ENCODE data around the gene PTK7.
A peak's percentile ranks its signal among the peaks of the same experiment; 100 is the strongest.

PTK7 gene

DNA sequence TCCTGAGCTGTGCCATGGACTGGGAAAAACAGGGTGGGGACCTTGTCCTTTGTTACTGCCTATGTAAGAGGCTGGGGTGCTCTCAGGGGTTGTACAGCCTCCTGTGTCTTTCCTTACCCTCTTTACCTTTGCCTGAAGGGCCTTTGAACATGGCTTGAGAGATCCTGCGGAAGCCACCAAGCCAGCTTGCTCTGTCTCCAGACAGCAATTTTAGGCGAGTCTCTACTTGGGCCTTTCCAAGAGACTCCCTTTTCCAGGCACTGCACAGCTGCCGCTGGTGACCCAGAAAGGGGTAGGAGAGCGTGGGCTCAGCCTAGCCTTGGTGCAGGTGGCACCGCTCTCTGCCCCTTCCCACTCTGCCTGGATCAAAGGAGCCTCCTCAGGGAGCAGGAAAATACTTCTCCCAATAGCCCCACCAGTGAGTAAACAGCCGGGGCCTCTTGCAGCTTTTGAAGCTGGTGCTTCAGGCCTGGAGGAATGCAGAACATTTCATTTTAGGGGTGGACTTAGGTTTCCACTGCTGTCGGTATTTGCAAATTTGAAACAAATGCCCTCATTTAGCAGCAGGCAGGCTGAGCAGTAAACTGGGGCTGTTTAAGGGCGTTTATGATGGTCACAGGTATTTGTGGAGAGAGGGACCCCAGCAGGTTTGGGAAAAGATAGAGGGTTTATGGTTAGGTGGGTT, 13.9 kb downstream of the PTK7 start:
- no peaks in the 10 kb centered on the region for H3K27me3 ChIP-seq (ENCODE audit: control insufficient read depth, insufficient read depth, low read length)
- H3K36me3 ChIP-seq (ENCODE audit: control insufficient read depth, insufficient read depth, low read length): no peaks in the 10 kb centered on the region
- peak overlapping the region; percentile 97 for H3K27ac ChIP-seq (ENCODE audit: low read depth, low read length)
- H3K4me1 ChIP-seq (ENCODE audit: control insufficient read depth, insufficient read depth, low read length): peaks cover 51% of the 10 kb centered on the region
- H3K9me3 ChIP-seq (ENCODE audit: control insufficient read depth, insufficient read depth, low read length): no peaks in the 10 kb centered on the region
- H3K4me3 ChIP-seq (ENCODE audit: low read depth, low read length): peak overlapping the region; percentile 48
- H3K9ac ChIP-seq (ENCODE audit: low read depth, low read length): peak overlapping the region; percentile 58

- H3K9ac ChIP-seq (ENCODE audit: low read depth, low read length): peak overlapping the region; percentile 61
- H3K27me3 ChIP-seq (ENCODE audit: control insufficient read depth, insufficient read depth, low read length): no peaks in the 10 kb centered on the region
- peak overlapping the region; percentile 97 for H3K27ac ChIP-seq (ENCODE audit: low read depth, low read length)
- no peaks in the 10 kb centered on the region for H3K9me3 ChIP-seq (ENCODE audit: control insufficient read depth, insufficient read depth, low read length)
- peaks cover 54% of the 10 kb centered on the region for H3K4me1 ChIP-seq (ENCODE audit: control insufficient read depth, insufficient read depth, low read length)
- H3K4me3 ChIP-seq (ENCODE audit: low read depth, low read length): peak overlapping the region; percentile 48
- H3K36me3 ChIP-seq (ENCODE audit: control insufficient read depth, insufficient read depth, low read length): no peaks in the 10 kb centered on the region
These were observed 14.4 kb downstream of the PTK7 start for GRCh38 chr6:43090559-43090956.

DNA sequence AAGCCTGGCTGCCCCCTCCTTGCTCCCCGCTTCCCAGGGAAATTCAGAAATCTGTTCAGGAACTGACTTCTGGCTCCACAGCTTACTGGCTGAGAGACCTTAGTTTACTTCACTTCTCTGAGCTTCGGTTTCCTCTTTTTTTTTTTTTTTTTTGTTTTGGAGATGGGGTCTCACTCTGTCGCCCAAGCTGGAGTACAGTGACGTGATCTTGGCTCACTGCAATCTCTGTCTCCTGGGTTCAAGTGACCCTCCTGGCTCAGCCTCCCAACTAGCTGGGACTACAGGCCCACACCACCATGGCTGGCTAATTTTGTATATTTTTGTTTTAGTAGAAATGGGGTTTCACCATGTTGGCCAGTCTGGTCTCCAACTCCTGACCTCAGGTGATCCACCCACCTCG, 14.9 kb downstream of the PTK7 start:
- Histone ChIP-seq H3K27me3 (ENCODE audit: control insufficient read depth, insufficient read depth, low read length) (no peaks in the 10 kb centered on the region), H3K9ac (ENCODE audit: low read depth, low read length) (peak overlapping the region; percentile 61), H3K36me3 (ENCODE audit: control insufficient read depth, insufficient read depth, low read length) (no peaks in the 10 kb centered on the region), H3K9me3 (ENCODE audit: control insufficient read depth, insufficient read depth, low read length) (no peaks in the 10 kb centered on the region), H3K4me3 (ENCODE audit: low read depth, low read length) (peak overlapping the region; percentile 48), H3K27ac (ENCODE audit: low read depth, low read length) (peak overlapping the region; percentile 97), H3K4me1 (ENCODE audit: control insufficient read depth, insufficient read depth, low read length) (peaks cover 59% of the 10 kb centered on the region)

DNA sequence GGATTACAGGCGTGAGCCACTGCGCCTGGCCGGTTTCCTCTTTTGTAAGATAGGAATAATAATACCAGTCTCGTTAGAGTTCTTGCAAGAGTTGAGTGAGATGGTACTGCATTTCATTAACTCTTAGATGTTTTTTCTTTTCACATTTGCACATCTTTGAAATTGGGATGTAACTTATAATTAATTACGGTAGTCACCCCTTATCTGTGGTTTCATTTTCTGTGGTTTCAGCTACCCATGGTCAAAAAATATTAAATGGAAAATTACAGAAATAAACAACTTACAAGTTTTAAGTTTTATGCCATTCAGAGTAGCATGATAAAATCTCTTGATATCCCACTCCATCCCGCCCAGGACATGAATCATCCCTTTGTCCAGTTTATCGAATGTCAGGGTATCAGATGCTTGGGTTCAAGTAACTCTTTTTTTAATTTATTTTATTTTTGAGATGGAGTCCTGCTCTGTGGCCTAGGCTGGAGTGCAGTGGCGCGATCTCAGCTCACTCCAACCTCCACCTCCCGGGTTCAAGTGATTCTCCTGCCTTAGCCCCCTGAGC, 15.4 kb downstream of the PTK7 start:
- peaks cover 64% of the 10 kb centered on the region for H3K4me1 ChIP-seq (ENCODE audit: control insufficient read depth, insufficient read depth, low read length)
- H3K36me3 ChIP-seq (ENCODE audit: control insufficient read depth, insufficient read depth, low read length): no peaks in the 10 kb centered on the region
- no peaks in the 10 kb centered on the region for H3K27me3 ChIP-seq (ENCODE audit: control insufficient read depth, insufficient read depth, low read length)
- no peaks in the 10 kb centered on the region for H3K9me3 ChIP-seq (ENCODE audit: control insufficient read depth, insufficient read depth, low read length)
- H3K9ac ChIP-seq (ENCODE audit: low read depth, low read length): no peak overlapping the region
- peak overlapping the region; percentile 97 for H3K27ac ChIP-seq (ENCODE audit: low read depth, low read length)
- no peak overlapping the region for H3K4me3 ChIP-seq (ENCODE audit: low read depth, low read length)

DNA sequence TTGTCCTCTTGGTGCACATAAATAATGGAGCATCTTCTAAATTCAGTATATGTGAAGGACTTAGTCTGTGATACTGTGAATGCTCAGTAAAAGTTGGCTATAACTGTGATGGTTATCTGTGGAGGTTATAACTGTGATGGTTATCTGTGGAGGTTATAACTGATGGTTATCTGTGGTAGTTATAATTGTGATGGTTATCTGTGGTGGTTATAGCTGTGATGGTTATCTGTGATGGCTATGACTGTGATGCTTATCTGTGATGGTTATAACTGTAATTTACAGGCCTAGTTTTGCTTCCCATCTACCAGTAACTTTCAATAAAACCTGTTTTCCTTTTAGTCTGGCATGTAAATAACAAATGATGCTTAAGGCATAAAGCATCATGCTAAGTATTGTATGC, 16.5 kb downstream of the PTK7 start:
- Histone ChIP-seq H3K27me3 (ENCODE audit: control insufficient read depth, insufficient read depth, low read length) (no peaks in the 10 kb centered on the region), H3K27ac (ENCODE audit: low read depth, low read length) (no peak overlapping the region), H3K4me1 (ENCODE audit: control insufficient read depth, insufficient read depth, low read length) (peaks cover 68% of the 10 kb centered on the region), H3K9me3 (ENCODE audit: control insufficient read depth, insufficient read depth, low read length) (no peaks in the 10 kb centered on the region), H3K9ac (ENCODE audit: low read depth, low read length) (no peak overlapping the region), H3K36me3 (ENCODE audit: control insufficient read depth, insufficient read depth, low read length) (no peaks in the 10 kb centered on the region), H3K4me3 (ENCODE audit: low read depth, low read length) (no peak overlapping the region)

GRCh38 chr6:43093436-43094289, 17.5 kb downstream of the PTK7 start:
- H3K4me3 ChIP-seq (ENCODE audit: low read depth, low read length): no peak overlapping the region
- H3K27me3 ChIP-seq (ENCODE audit: control insufficient read depth, insufficient read depth, low read length): no peaks in the 10 kb centered on the region
- no peaks in the 10 kb centered on the region for H3K9me3 ChIP-seq (ENCODE audit: control insufficient read depth, insufficient read depth, low read length)
- H3K4me1 ChIP-seq (ENCODE audit: control insufficient read depth, insufficient read depth, low read length): peaks cover 72% of the 10 kb centered on the region
- no peaks in the 10 kb centered on the region for H3K36me3 ChIP-seq (ENCODE audit: control insufficient read depth, insufficient read depth, low read length)
- H3K27ac ChIP-seq (ENCODE audit: low read depth, low read length): no peak overlapping the region
- H3K9ac ChIP-seq (ENCODE audit: low read depth, low read length): no peak overlapping the region

GRCh38 chr6:43095939-43096338, 19.8 kb downstream of the PTK7 start:
- peaks cover 49% of the 10 kb centered on the region for H3K4me1 ChIP-seq (ENCODE audit: control insufficient read depth, insufficient read depth, low read length)
- H3K27me3 ChIP-seq (ENCODE audit: control insufficient read depth, insufficient read depth, low read length): no peaks in the 10 kb centered on the region
- no peaks in the 10 kb centered on the region for H3K36me3 ChIP-seq (ENCODE audit: control insufficient read depth, insufficient read depth, low read length)
- H3K9ac ChIP-seq (ENCODE audit: low read depth, low read length): no peak overlapping the region
- H3K27ac ChIP-seq (ENCODE audit: low read depth, low read length): peak overlapping the region; percentile 65
- H3K9me3 ChIP-seq (ENCODE audit: control insufficient read depth, insufficient read depth, low read length): no peaks in the 10 kb centered on the region
- H3K4me3 ChIP-seq (ENCODE audit: low read depth, low read length): no peak overlapping the region

DNA sequence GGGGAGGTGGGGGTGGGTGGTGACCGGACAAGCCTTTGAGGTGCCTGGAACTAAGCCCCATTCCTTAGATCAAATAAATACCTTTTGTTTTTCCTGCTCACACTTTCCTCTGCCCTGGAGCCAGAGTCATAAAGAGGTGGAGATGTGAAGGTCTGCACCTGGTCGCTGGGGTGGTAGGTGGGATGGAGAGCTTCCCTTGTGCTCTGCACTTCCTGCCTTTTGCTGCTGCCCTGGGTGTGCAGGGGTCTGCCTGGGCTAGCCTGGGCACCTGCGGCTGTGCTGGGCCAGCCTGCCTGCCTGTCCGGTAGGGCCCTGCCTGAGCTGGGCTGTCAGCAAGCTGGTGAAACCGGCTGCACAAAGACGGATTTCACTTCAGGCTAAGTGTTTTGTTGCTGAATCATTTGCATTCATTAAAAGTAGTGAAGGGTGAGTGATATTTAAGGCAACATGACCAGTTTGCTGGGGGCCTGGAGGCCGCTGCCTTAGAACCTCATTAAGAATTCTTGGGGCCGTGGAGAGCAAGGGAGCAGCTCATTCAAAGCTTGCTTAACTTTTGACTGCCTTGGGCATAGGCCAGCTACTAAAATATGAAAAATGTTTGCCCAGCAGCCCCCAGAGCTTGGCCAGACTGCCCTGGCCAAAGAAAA, 20.5 kb downstream of the PTK7 start:
- Histone ChIP-seq H3K27ac (ENCODE audit: low read depth, low read length) (peak overlapping the region; percentile 65), H3K4me3 (ENCODE audit: low read depth, low read length) (no peak overlapping the region), H3K9ac (ENCODE audit: low read depth, low read length) (no peak overlapping the region), H3K27me3 (ENCODE audit: control insufficient read depth, insufficient read depth, low read length) (no peaks in the 10 kb centered on the region), H3K36me3 (ENCODE audit: control insufficient read depth, insufficient read depth, low read length) (no peaks in the 10 kb centered on the region), H3K4me1 (ENCODE audit: control insufficient read depth, insufficient read depth, low read length) (peaks cover 45% of the 10 kb centered on the region), H3K9me3 (ENCODE audit: control insufficient read depth, insufficient read depth, low read length) (no peaks in the 10 kb centered on the region)

DNA sequence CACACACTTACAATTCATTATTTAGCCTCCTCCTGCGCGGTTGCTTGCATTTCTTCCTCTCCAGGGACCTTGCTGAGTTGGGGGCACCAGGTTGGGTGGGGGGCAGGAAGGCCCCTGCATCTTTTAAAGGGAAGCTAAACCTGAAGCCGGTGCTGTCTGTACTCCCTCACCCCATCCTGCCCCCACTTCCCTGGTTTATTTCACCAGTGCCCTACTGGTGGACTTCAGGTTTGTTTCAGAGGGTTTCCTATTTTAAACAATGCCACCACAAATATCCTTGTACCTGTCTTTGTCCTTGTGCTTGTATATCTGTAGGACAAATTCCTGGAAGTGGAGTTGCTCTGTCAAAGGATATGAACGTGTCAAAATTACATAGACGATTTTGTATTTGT, 21.0 kb downstream of the PTK7 start:
- no peak overlapping the region for H3K4me3 ChIP-seq (ENCODE audit: low read depth, low read length)

DNA sequence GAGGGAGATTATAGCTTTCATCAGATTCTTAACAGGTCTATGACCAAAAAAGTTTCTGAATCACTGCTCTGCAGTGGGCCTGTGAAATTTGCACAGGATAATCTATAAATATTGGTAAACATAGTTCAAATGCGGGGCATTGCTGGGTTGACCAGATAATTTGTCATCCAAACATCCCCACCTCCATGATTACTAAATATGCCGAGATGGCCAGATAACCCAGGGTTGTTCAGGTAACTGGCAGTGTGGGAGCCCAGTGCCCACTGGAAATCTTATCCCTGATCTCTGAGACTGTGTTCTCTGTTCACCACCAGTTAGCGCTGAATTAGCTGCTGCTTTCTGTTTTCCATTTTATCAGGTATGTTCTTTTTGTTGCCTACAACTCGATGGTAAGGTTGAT, 21.4 kb downstream of the PTK7 start:
- H3K36me3 ChIP-seq (ENCODE audit: control insufficient read depth, insufficient read depth, low read length): no peaks in the 10 kb centered on the region
- peak overlapping the region; percentile 65 for H3K27ac ChIP-seq (ENCODE audit: low read depth, low read length)
- no peak overlapping the region for H3K4me3 ChIP-seq (ENCODE audit: low read depth, low read length)
- H3K4me1 ChIP-seq (ENCODE audit: control insufficient read depth, insufficient read depth, low read length): peaks cover 44% of the 10 kb centered on the region
- no peaks in the 10 kb centered on the region for H3K9me3 ChIP-seq (ENCODE audit: control insufficient read depth, insufficient read depth, low read length)
- H3K27me3 ChIP-seq (ENCODE audit: control insufficient read depth, insufficient read depth, low read length): no peaks in the 10 kb centered on the region
- H3K9ac ChIP-seq (ENCODE audit: low read depth, low read length): no peak overlapping the region

More for the DNA sequence above, 21.0 kb downstream of the PTK7 start:
- Histone ChIP-seq H3K9me3 (ENCODE audit: control insufficient read depth, insufficient read depth, low read length) (no peaks in the 10 kb centered on the region), H3K4me1 (ENCODE audit: control insufficient read depth, insufficient read depth, low read length) (peaks cover 45% of the 10 kb centered on the region), H3K27ac (ENCODE audit: low read depth, low read length) (peak overlapping the region; percentile 65), H3K27me3 (ENCODE audit: control insufficient read depth, insufficient read depth, low read length) (no peaks in the 10 kb centered on the region), H3K9ac (ENCODE audit: low read depth, low read length) (no peak overlapping the region), H3K36me3 (ENCODE audit: control insufficient read depth, insufficient read depth, low read length) (no peaks in the 10 kb centered on the region)

Measured in HUES48 (cell line).